B cell (primary cell): ENCODE results near the gene CENPF.

Experiments used
- CTCF ChIP-seq: fragments of 200-600 bp; IDR thresholded peaks from one replicate; pipeline ENCODE4 v1.8.0; 2022; ENCODE audit warnings: antibody characterized with exemption, mild to moderate bottlenecking
- EZH2 ChIP-seq: IDR thresholded peaks from 2 replicates; pipeline ENCODE4 v1.6.1; 2012; ENCODE audit warnings: borderline replicate concordance, low read depth, mild to moderate bottlenecking, moderate library complexity, low read length; ENCODE audit not compliant: insufficient read depth, poor library complexity, severe bottlenecking

- TF ChIP-seq CTCF (no peak), EZH2 (no peak)
These were observed 91.8 kb downstream of the CENPF start for GRCh38 chr1:214694769-214695168.
